ENCODE results near the gene DHRSX. TPM values are rescaled to one million over a fixed set of nuclear protein-coding genes. Genes with fewer than 3 reads are reported as not detected.
"Not testable (repeated sequence)": the region's sequence is repeated elsewhere in the genome, so short reads cannot be mapped to it uniquely, and the experiment has no call there.

DHRSX gene
- total and polyA plus RNA-seq, 2 experiments from 2014 or later = 37.2 to 71.7 TPM

DNA sequence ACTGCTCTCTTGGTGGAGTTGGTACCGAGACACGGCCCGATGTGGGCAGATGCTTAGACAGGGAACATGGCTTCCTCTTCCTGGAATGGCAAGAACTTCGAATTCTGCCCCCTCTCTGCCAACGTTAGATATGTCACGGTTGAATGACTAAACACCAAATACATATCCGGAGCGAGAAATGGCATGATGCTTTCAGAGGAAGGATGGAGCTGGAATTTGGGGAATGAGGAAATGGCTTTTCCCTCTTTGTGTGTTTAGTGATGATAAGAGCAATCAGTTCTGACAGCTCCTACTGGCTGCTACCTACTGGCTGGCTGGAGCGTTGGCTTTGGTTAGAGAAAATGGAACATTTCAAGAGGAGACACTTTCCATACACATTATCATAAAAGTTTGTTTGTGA is 140.0 kb downstream of the DHRSX start:
- TF ChIP-seq, protein P1, sequence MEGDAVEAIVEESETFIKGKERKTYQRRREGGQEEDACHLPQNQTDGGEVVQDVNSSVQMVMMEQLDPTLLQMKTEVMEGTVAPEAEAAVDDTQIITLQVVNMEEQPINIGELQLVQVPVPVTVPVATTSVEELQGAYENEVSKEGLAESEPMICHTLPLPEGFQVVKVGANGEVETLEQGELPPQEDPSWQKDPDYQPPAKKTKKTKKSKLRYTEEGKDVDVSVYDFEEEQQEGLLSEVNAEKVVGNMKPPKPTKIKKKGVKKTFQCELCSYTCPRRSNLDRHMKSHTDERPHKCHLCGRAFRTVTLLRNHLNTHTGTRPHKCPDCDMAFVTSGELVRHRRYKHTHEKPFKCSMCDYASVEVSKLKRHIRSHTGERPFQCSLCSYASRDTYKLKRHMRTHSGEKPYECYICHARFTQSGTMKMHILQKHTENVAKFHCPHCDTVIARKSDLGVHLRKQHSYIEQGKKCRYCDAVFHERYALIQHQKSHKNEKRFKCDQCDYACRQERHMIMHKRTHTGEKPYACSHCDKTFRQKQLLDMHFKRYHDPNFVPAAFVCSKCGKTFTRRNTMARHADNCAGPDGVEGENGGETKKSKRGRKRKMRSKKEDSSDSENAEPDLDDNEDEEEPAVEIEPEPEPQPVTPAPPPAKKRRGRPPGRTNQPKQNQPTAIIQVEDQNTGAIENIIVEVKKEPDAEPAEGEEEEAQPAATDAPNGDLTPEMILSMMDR (IDR thresholded peaks at IDR 0.05; ENCODE audit: poor library complexity) = no peak
- TF ChIP-seq EZH2 (IDR thresholded peaks at IDR 0.05; ENCODE audit: borderline replicate concordance) (no peak), EZH2phosphoT487 (IDR thresholded peaks at IDR 0.05; ENCODE audit: low read depth, severe bottlenecking, unreplicated experiment) (no peak)
- WGBS (ENCODE audit: low lambda C conversion rate, missing lambda C conversion rate) = 82% methylated on average over 9 of the region's 9 CpGs
- DNase-seq (ENCODE audit: low spot score) = no peak
- H3K79me2 ChIP-seq = no peaks in the 10 kb centered on the region
- H2AFZ ChIP-seq = no peak overlapping the region
- no peaks in the 10 kb centered on the region for H4K20me1 ChIP-seq (ENCODE audit: insufficient read depth, poor library complexity, severe bottlenecking)
- H3K9me3 ChIP-seq (ENCODE audit: low read depth) = no peaks in the 10 kb centered on the region
- H3K36me3 ChIP-seq (replicated peaks; ENCODE audit: insufficient read depth, low read depth) = no peaks in the 10 kb centered on the region
- no peak overlapping the region for H3K4me3 ChIP-seq
- H3K4me2 ChIP-seq = no peak overlapping the region
- H3K9me2 ChIP-seq (replicated peaks; ENCODE audit: insufficient read depth) = no peaks in the 10 kb centered on the region
- H3K4me1 ChIP-seq (ENCODE audit: insufficient read depth) = no peaks in the 10 kb centered on the region
- H3K27ac ChIP-seq = no peak overlapping the region
- no peaks in the 10 kb centered on the region for H3K27me3 ChIP-seq

DNA sequence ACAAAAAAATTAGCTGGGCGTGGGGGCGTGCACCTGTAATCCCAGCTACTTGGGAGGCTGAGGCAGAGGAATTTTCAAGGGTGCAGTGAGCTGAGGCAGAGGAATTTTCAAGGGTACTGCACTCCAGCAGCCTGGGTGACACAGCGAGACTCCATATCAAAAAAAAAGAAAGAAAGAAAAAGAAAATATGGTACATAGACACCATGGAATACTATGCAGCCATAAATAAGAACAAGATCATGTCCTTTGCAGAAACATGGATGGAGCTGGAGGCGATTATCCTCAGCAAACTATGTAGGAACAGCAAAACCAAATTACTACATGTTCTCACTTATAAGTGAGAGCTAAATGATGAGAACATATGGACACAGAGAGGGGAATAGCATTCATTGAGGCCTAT is 141.3 kb downstream of the DHRSX start:
- H3K79me2 ChIP-seq; H3K9me2 ChIP-seq (replicated peaks; ENCODE audit: insufficient read depth); H3K4me2 ChIP-seq; H3K27ac ChIP-seq; H3K4me3 ChIP-seq; H3K9me3 ChIP-seq (ENCODE audit: low read depth); H3K4me1 ChIP-seq (ENCODE audit: insufficient read depth); H3K27me3 ChIP-seq; H4K20me1 ChIP-seq (ENCODE audit: insufficient read depth, poor library complexity, severe bottlenecking); DNase-seq (ENCODE audit: low spot score); H3K36me3 ChIP-seq (replicated peaks; ENCODE audit: insufficient read depth, low read depth); H2AFZ ChIP-seq: not testable (repeated sequence)
- WGBS (ENCODE audit: low lambda C conversion rate, missing lambda C conversion rate) = 94% methylated on average over 4 of the region's 4 CpGs

DNA sequence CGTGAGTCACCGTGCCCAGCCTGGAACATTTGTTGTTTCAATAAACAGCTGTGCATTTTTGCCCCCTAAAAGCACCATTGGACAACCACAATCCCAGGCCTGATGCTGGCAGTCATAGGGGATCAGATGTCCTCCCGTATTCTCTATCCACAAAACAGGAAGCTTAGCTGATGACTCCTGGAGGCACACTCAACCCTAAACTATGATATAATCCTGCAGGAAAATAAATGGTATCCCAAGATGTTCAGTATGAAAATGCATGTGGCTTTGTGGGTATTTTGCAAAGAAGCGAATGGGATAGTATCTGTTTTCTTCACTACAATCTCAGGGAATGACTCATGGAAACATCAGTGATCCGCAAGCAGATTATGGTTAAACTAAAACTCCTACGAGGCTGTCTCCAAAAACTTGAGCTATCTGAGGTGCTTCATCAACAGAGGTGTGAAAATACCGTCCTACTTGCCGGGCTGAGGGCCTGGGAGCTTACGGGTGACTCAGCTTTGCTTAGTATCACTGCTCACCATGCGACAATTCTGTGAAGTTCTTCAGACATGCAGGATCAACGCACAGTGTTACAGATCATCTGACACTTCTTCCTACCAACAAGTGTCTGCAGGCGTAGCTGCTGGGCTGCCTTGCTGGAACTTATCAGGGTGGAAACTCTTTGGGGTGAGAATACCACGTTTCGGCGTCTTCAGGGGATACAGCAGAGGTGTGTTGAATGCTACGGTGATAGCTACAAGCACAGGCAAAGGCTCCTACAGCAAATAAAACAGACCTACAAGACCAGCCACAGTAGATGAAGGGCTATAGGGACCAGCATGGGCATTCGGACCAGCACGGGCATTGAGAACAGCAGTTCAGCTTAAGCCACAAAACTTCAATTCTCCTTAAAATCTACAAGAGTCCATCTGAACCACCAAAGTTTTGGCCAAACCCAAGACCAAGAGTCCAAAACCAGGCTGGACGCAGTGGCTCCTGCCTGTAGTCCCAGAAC is 148.5 kb downstream of the DHRSX start:
- no peak overlapping the region for H3K4me2 ChIP-seq

DNA sequence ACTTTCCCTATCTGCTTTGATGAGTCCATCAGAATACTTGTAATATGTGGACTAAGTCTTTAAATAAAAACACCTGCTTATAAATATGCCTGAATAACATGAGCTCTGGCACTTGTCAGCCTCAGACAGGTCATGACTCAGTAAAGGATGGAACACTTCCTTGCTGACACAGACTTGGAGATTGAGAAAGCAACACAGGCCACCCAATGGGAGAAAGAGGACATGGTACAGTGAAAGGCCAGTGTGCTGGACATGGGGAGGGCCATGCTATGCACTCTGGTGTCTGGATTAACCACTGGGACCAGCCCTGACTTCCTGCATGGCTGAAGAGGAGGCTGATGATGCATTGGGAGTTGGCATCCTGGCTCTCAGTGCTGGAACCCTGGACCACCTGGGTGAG is 149.5 kb downstream of the DHRSX start:
- no peaks in the 10 kb centered on the region for H3K4me1 ChIP-seq (ENCODE audit: insufficient read depth)
- no peak overlapping the region for H3K4me3 ChIP-seq
- no peaks in the 10 kb centered on the region for H3K27me3 ChIP-seq
- H3K9me3 ChIP-seq (ENCODE audit: low read depth) = no peaks in the 10 kb centered on the region
- H3K27ac ChIP-seq = peak overlapping the region; percentile 58
- no peaks in the 10 kb centered on the region for H3K79me2 ChIP-seq
- H3K4me2 ChIP-seq = no peak overlapping the region
- H3K36me3 ChIP-seq (replicated peaks; ENCODE audit: insufficient read depth, low read depth) = no peaks in the 10 kb centered on the region
- no peak overlapping the region for H2AFZ ChIP-seq
- TF ChIP-seq EZH2 (IDR thresholded peaks at IDR 0.05; ENCODE audit: borderline replicate concordance) (no peak), EZH2phosphoT487 (IDR thresholded peaks at IDR 0.05; ENCODE audit: low read depth, severe bottlenecking, unreplicated experiment) (no peak)
- TF ChIP-seq, protein P1 (IDR thresholded peaks at IDR 0.05; ENCODE audit: poor library complexity) = no peak
- H4K20me1 ChIP-seq (ENCODE audit: insufficient read depth, poor library complexity, severe bottlenecking) = no peaks in the 10 kb centered on the region
- DNase-seq (ENCODE audit: low spot score) = peak; percentile 21
- no peaks in the 10 kb centered on the region for H3K9me2 ChIP-seq (replicated peaks; ENCODE audit: insufficient read depth)

More for the DNA sequence above, 148.5 kb downstream of the DHRSX start:
- Histone ChIP-seq H3K27ac (peak overlapping the region; percentile 58), H3K4me3 (no peak overlapping the region), H3K27me3 (no peaks in the 10 kb centered on the region), H3K4me1 (ENCODE audit: insufficient read depth) (no peaks in the 10 kb centered on the region), H3K79me2 (no peaks in the 10 kb centered on the region), H2AFZ (no peak overlapping the region), H3K36me3 (replicated peaks; ENCODE audit: insufficient read depth, low read depth) (no peaks in the 10 kb centered on the region), H3K9me2 (replicated peaks; ENCODE audit: insufficient read depth) (no peaks in the 10 kb centered on the region), H3K9me3 (ENCODE audit: low read depth) (no peaks in the 10 kb centered on the region), H4K20me1 (ENCODE audit: insufficient read depth, poor library complexity, severe bottlenecking) (no peaks in the 10 kb centered on the region)
- no peak for TF ChIP-seq EZH2phosphoT487 (IDR thresholded peaks at IDR 0.05; ENCODE audit: low read depth, severe bottlenecking, unreplicated experiment)
- TF ChIP-seq, protein P1 (IDR thresholded peaks at IDR 0.05; ENCODE audit: poor library complexity) = no peak
- no peak for TF ChIP-seq EZH2 (IDR thresholded peaks at IDR 0.05; ENCODE audit: borderline replicate concordance)
- 68% methylated on average over 19 of the region's 19 CpGs for whole genome bisulfite sequencing (ENCODE audit: low lambda C conversion rate, missing lambda C conversion rate)
- DNase-seq (ENCODE audit: low spot score) = peak; percentile 34

DNA sequence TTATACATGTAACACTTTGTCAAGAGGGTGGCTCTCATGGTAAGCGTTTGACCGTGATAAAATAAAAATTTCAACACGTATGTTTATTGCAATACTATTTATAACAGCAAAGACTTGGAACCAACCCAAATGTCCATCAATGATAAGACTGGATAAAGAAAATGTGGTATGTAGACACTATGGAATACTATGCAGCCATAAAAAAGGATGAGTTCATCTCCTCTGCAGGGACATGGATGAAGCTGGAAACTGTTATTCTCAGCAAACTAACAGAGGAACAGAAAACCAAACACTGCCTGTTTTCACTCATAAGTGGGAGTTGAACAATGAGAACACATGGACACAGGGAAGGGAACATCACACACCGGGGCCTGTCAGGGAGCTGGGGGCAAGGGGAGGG is 150.1 kb downstream of the DHRSX start:
- H3K79me2 ChIP-seq; H3K9me3 ChIP-seq (ENCODE audit: low read depth); H3K4me3 ChIP-seq; H3K27ac ChIP-seq; H3K36me3 ChIP-seq (replicated peaks; ENCODE audit: insufficient read depth, low read depth); H3K9me2 ChIP-seq (replicated peaks; ENCODE audit: insufficient read depth); H2AFZ ChIP-seq; DNase-seq (ENCODE audit: low spot score); H3K4me2 ChIP-seq; H3K27me3 ChIP-seq; H3K4me1 ChIP-seq (ENCODE audit: insufficient read depth); H4K20me1 ChIP-seq (ENCODE audit: insufficient read depth, poor library complexity, severe bottlenecking): not testable (repeated sequence)
- 93% methylated on average over 4 of the region's 4 CpGs for WGBS (ENCODE audit: low lambda C conversion rate, missing lambda C conversion rate)

DNA sequence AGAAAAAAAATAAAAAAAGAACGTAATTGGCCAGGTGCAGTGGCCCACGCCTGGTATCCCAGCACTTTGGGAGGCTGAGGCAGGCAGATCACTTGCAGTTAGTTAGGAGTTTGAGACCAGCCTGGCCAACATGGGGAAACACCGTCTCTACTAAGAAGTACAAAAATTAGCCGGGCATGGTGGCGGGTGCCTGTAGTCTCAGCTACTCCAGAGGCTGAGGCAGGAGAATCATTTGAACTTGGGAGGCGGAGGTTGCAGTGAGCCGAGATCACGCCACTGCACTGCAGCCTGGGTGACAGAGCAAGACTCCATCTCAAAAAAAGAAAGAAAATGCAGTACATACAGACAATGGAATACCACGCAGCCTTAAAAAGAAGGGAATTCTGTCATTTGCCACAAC is 150.7 kb downstream of the DHRSX start:
- DNase-seq (ENCODE audit: low spot score); H4K20me1 ChIP-seq (ENCODE audit: insufficient read depth, poor library complexity, severe bottlenecking); H2AFZ ChIP-seq; H3K4me3 ChIP-seq; H3K79me2 ChIP-seq; H3K9me3 ChIP-seq (ENCODE audit: low read depth); H3K4me1 ChIP-seq (ENCODE audit: insufficient read depth); H3K27me3 ChIP-seq; H3K36me3 ChIP-seq (replicated peaks; ENCODE audit: insufficient read depth, low read depth); H3K9me2 ChIP-seq (replicated peaks; ENCODE audit: insufficient read depth); H3K27ac ChIP-seq; H3K4me2 ChIP-seq: not testable (repeated sequence)
- 97% methylated on average over 9 of the region's 9 CpGs for WGBS (ENCODE audit: low lambda C conversion rate, missing lambda C conversion rate)
